B cell (primary cell): Measurements from ENCODE around the gene SLC15A2. TPM values are rescaled to one million over a fixed set of nuclear protein-coding genes. Genes with fewer than 3 reads are reported as not detected.

Experiments
- ATAC-seq: fragments of 200-7000 bp; cut with Tn5 transposase; one replicate; pipeline ENCODE4 v1.10.0; 2021; ENCODE audit warnings: low read depth, mild to moderate bottlenecking, moderate number of reproducible peaks, moderate library complexity
- CTCF ChIA-PET: fragments of 350-600 bp; sonication (Branson Sonifier 250); formaldehyde crosslinking; loops from one replicate; lab custom pipeline; 2021; ENCODE audit warnings: antibody characterized with exemption, inconsistent platforms; lab: Charles Lee
- POLR2A ChIA-PET: fragments of 350-600 bp; sonication (Branson Sonifier 250); formaldehyde crosslinking; loops from one replicate; lab custom pipeline; 2021; ENCODE audit warnings: antibody characterized with exemption; lab: Charles Lee
- DNase-seq: peaks from one replicate; pipeline ENCODE4 v3.0.0; 2013
- H2AFZ ChIP-seq: 2 replicates; pipeline ENCODE4 v1.6.1; 2012; ENCODE audit warnings: mild to moderate bottlenecking, low read depth, low read length; ENCODE audit not compliant: insufficient read depth, poor library complexity, severe bottlenecking
- H3K27ac ChIP-seq, 2 donors: 1 replicate in 1 of 2; 2 replicates in 1 of 2; pipeline ENCODE4 v1.5.1; 2012 to 2013; ENCODE audit warnings: low read length in 2 of 2, mild to moderate bottlenecking in 2 of 2, moderate library complexity in 1 of 2
- H3K27me3 ChIP-seq, 4 experiments: fragments of 200-600 bp in 1 of 4; sonication (generic) in 1 of 4; replicated peaks in 1 of 4; 1 replicate in 2 of 4; 2 replicates in 2 of 4; pipeline versions ENCODE4 v1.6.1 to v1.7.0; 2013 to 2016; ENCODE audit warnings: low read length in 3 of 4, mild to moderate bottlenecking in 2 of 4, mixed read lengths in 1 of 4, moderate library complexity in 1 of 4; ENCODE audit not compliant: insufficient read depth in 4 of 4, control insufficient read depth in 3 of 4; ENCODE audit errors: control extremely low read depth in 1 of 4
- H3K36me3 ChIP-seq, 2 experiments: replicated peaks in 1 of 2; 1 replicate in 1 of 2; 2 replicates in 1 of 2; pipeline versions ENCODE4 v1.6.1 to v1.7.1; 2013; ENCODE audit warnings: low read length in 1 of 2; ENCODE audit not compliant: insufficient read depth in 2 of 2, control insufficient read depth in 1 of 2; ENCODE audit errors: control extremely low read depth in 1 of 2, extremely low read depth in 1 of 2
- H3K4me1 ChIP-seq, 2 donors: fragments of 200-600 bp in 1 of 2; sonication (generic) in 1 of 2; 1 replicate in 1 of 2; 2 replicates in 1 of 2; pipeline versions ENCODE4 v1.5.1 to v1.6.1; 2013 to 2017; ENCODE audit warnings: low read length in 2 of 2; ENCODE audit not compliant: control insufficient read depth in 2 of 2, insufficient read depth in 2 of 2
- H3K4me2 ChIP-seq: replicated peaks from 2 replicates; pipeline ENCODE3; 2012; ENCODE audit warnings: mild to moderate bottlenecking, low read depth, low read length; ENCODE audit not compliant: poor library complexity, severe bottlenecking
- H3K4me3 ChIP-seq, 5 experiments: fragments of 200-600 bp in 1 of 5; sonication (generic) in 1 of 5; 1 replicate in 3 of 5; 2 replicates in 2 of 5; pipeline versions ENCODE4 v1.5.1 to v1.7.0; 2011 to 2016; ENCODE audit warnings: low read length in 4 of 5, mild to moderate bottlenecking in 4 of 5, low read depth in 2 of 5, control low read depth in 1 of 5, moderate library complexity in 1 of 5; ENCODE audit not compliant: insufficient read depth in 1 of 5; ENCODE audit errors: control extremely low read depth in 1 of 5, extremely low read depth in 1 of 5
- H3K79me2 ChIP-seq: fragments of 200-600 bp; sonication (generic); one replicate; pipeline ENCODE4 v1.6.0; 2016; ENCODE audit warnings: low read length; ENCODE audit not compliant: control insufficient read depth, insufficient read depth
- H3K9ac ChIP-seq: fragments of 200-600 bp; sonication (generic); 2 replicates; pipeline ENCODE4 v1.6.1; 2017; ENCODE audit warnings: mild to moderate bottlenecking, low read length, moderate library complexity
- H3K9me3 ChIP-seq, 3 donors: one replicate each; pipeline versions ENCODE4 v1.6.1 to v1.7.1; 2013; ENCODE audit warnings: low read length in 2 of 3; ENCODE audit not compliant: control insufficient read depth in 2 of 3, insufficient read depth in 1 of 3; ENCODE audit errors: control extremely low read depth in 1 of 3
- H4K20me1 ChIP-seq: 2 replicates; pipeline ENCODE4 v1.6.0; 2012; ENCODE audit warnings: mild to moderate bottlenecking, low read length; ENCODE audit not compliant: insufficient read depth, control insufficient read depth, poor library complexity, severe bottlenecking
- H3K27ac Mint-ChIP-seq: one replicate; pipeline ENCODE4 v1.8.0; 2021; ENCODE audit warnings: mixed read lengths
- H3K27me3 Mint-ChIP-seq: one replicate; pipeline ENCODE4 v1.8.0; 2021; ENCODE audit warnings: mixed read lengths
- H3K4me1 Mint-ChIP-seq: one replicate; pipeline ENCODE4 v1.8.0; 2021; ENCODE audit warnings: mixed read lengths
- H3K4me3 Mint-ChIP-seq: one replicate; pipeline ENCODE4 v1.8.0; 2021; ENCODE audit warnings: mixed read lengths
- H3K9me3 Mint-ChIP-seq: one replicate; pipeline ENCODE4 v1.8.0; 2022; ENCODE audit warnings: mixed read lengths; ENCODE audit not compliant: insufficient read depth
- CTCF ChIP-seq: fragments of 200-600 bp; IDR thresholded peaks from one replicate; pipeline ENCODE4 v1.8.0; 2022; ENCODE audit warnings: antibody characterized with exemption, mild to moderate bottlenecking
- EZH2 ChIP-seq: IDR thresholded peaks from 2 replicates; pipeline ENCODE4 v1.6.1; 2012; ENCODE audit warnings: borderline replicate concordance, low read depth, mild to moderate bottlenecking, moderate library complexity, low read length; ENCODE audit not compliant: insufficient read depth, poor library complexity, severe bottlenecking
- WGBS: methylation state at CpG from one replicate; pipeline ENCODE4 v1.1.5; 2013; ENCODE audit warnings: missing lambda C conversion rate; ENCODE audit not compliant: insufficient coverage; 5-methylcytosine and 5-hydroxymethylcytosine counted together
- intact Hi-C: fragments of 100-400 bp; cut with micrococcal nuclease; formaldehyde crosslinking; loops from one replicate; pipeline ENCODE4 v1.10.0; 2022
- polyA plus RNA-seq: library from polyadenylated mRNA; depleted of rRNA; stranded (reverse); fragments of >200 nt; gene quantifications from 2 replicates; pipeline ENCODE4 v1.2.3, GENCODE V29; 2012
- total RNA-seq, 2 donors: library from RNA; stranded (reverse); fragments of 120-200 nt in 1 of 2; gene quantifications; 1 replicate in 1 of 2; 2 replicates in 1 of 2; pipeline versions ENCODE4 v1.2.3 to v1.2.4, GENCODE V29; 2013 to 2022

The SLC15A2 gene
- total and polyA plus RNA-seq, 2 donors (not counting 1 experiment from before 2014, with no cell fraction given), result 13.1 to 16.9 TPM

- no peak overlapping the region for H3K4me2 ChIP-seq
- H3K4me3 ChIP-seq, result no peak overlapping the region
- peaks cover 8% of the 10 kb centered on the region for H3K9me3 Mint-ChIP-seq
- ChIA-PET CTCF (interaction anchor here (0.7 kb wide), 1 partner anchor 203 kb away, joined by 3 read pairs; no protein-coding TSS in a partner anchor), POLR2A (no interaction called here)
- no CpG with 5 or more reads among the region's 1 CpG for WGBS
- H3K4me3 Mint-ChIP-seq, result no peak overlapping the region
- H3K27ac Mint-ChIP-seq, result no peak overlapping the region
- DNase-seq (no peak), ATAC-seq (no peak)
- H3K27me3 ChIP-seq, result no peaks in the 10 kb centered on the region
- intact Hi-C loops, result no loop called here
- peaks cover 6 to 14% (median 9%) of the 10 kb centered on the region in 3 donors for H3K9me3 ChIP-seq
- H3K79me2 ChIP-seq, result no peaks in the 10 kb centered on the region
- H3K4me1 Mint-ChIP-seq, result peaks cover 2% of the 10 kb centered on the region
- no peaks in the 10 kb centered on the region for H3K27me3 Mint-ChIP-seq
- no peak overlapping the region for H2AFZ ChIP-seq
- no peak overlapping the region for H3K27ac ChIP-seq
- no peaks in the 10 kb centered on the region for H3K4me1 ChIP-seq
- peaks cover 3 to 8% of the 10 kb centered on the region in 2 experiments for H3K36me3 ChIP-seq
- no peaks in the 10 kb centered on the region for H4K20me1 ChIP-seq
- no peak for TF ChIP-seq CTCF
- H3K9ac ChIP-seq, result no peak overlapping the region
These were observed 57.2 kb downstream of the SLC15A2 start for GRCh38 chr3:121951291-121951919.

GRCh38 chr3:121956363-121956762 is 62.2 kb downstream of the SLC15A2 start:
- Mint-ChIP-seq H3K27me3 (no peaks in the 10 kb centered on the region), H3K9me3 (peaks cover 8% of the 10 kb centered on the region), H3K4me3 (no peak overlapping the region), H3K4me1 (peaks cover 15% of the 10 kb centered on the region), H3K27ac (no peak overlapping the region)
- Histone ChIP-seq H2AFZ (no peak overlapping the region), H3K36me3 (peaks cover 1 to 3% of the 10 kb centered on the region in 2 experiments), H3K4me2 (no peak overlapping the region), H4K20me1 (no peaks in the 10 kb centered on the region), H3K9ac (no peak overlapping the region), H3K79me2 (no peaks in the 10 kb centered on the region), H3K27ac (no peak overlapping the region), H3K27me3 (no peaks in the 10 kb centered on the region), H3K4me1 (peaks cover 8 to 9% of the 10 kb centered on the region in 2 donors), H3K9me3 (peaks cover 6 to 18% (median 9%) of the 10 kb centered on the region in 3 donors), H3K4me3 (no peak overlapping the region)
- ATAC-seq (no peak), DNase-seq (no peak)
- intact Hi-C loops, result no loop called here
- WGBS, result no CpG with 5 or more reads among the region's 3 CpGs
- TF ChIP-seq CTCF (no peak), EZH2 (no peak)
- POLR2A ChIA-PET, result no interaction called here
- CTCF ChIA-PET, result no interaction called here
